Subcutaneous adipose tissue (tissue), 4 donors: ENCODE results near the gene NELFA. TPM values are rescaled to one million over a fixed set of nuclear protein-coding genes. Genes with fewer than 3 reads are reported as not detected.

ENCODE experiments used
- CTCF ChIP-seq: fragments of 450-650 bp; IDR thresholded peaks from one replicate; pipeline ENCODE4 v1.5.1; 2016; ENCODE audit warnings: low read depth, mild to moderate bottlenecking, control low read depth, antibody characterized with exemption, moderate library complexity
- total RNA-seq, 4 donors: library from RNA; depleted of rRNA; stranded (reverse); fragments of >200 nt; gene quantifications; one replicate each; pipeline ENCODE4 v1.1.0, GENCODE V29; 2016

The NELFA gene
- total RNA-seq, 4 donors from 2014 or later = 7.8 to 30.5 (median 16.3) TPM

- TF ChIP-seq CTCF = no peak
Observed at GRCh38 chr4:2007804-2008670, 737 bp downstream of the NELFA start.

GRCh38 chr4:2006956-2007653 lies 1.7 kb downstream of the NELFA start:
- no peak for TF ChIP-seq CTCF

GRCh38 chr4:2006367-2006766 lies 2.4 kb downstream of the NELFA start:
- TF ChIP-seq CTCF = no peak

GRCh38 chr4:1998296-1998695 lies 10.5 kb downstream of the NELFA start:
- TF ChIP-seq CTCF = no peak

- no peak for TF ChIP-seq CTCF
Observed at GRCh38 chr4:1997712-1998111, 11.1 kb downstream of the NELFA start.

GRCh38 chr4:1996866-1997611 lies 11.7 kb downstream of the NELFA start:
- TF ChIP-seq CTCF = no peak

- no peak for TF ChIP-seq CTCF
Observed at GRCh38 chr4:1994938-1995337, 13.8 kb downstream of the NELFA start.
